H1 (cell line): ENCODE results near the gene ALDH4A1. TPM values are rescaled to one million over a fixed set of nuclear protein-coding genes. Genes with fewer than 3 reads are reported as not detected.

Source experiments
- CTCF ChIA-PET: fragments of 300-600 bp; sonication (Branson Sonifier 250); formaldehyde crosslinking; loops from one replicate; lab custom pipeline; 2021; ENCODE audit not compliant: partially characterized antibody; lab: Charles Lee
- POLR2A ChIA-PET: fragments of 300-600 bp; sonication (Branson Sonifier 250); formaldehyde crosslinking; loops from one replicate; lab custom pipeline; 2021; ENCODE audit warnings: inconsistent platforms; ENCODE audit not compliant: partially characterized antibody; lab: Charles Lee
- DNase-seq, 2 experiments: peaks; one replicate each; pipeline versions ENCODE4 v3.0.0 to v3.0.0-alpha.2; 2010 to 2022; ENCODE audit warnings: low spot score in 2 of 2, low read depth in 1 of 2, mixed read lengths in 1 of 2
- FAIRE-seq: peaks from 2 replicates; lab custom pipeline; 2011; peaks lifted over from hg19 to GRCh38; lab: Jason Lieb, UNC
- H2AFZ ChIP-seq: 2 replicates; pipeline ENCODE4 v1.8.1; 2012; ENCODE audit warnings: low read length, inconsistent platforms
- H2AK5ac ChIP-seq: 2 replicates; pipeline ENCODE4 v1.6.1; 2013; ENCODE audit warnings: low read depth, low read length
- H2BK120ac ChIP-seq: replicated peaks from 2 replicates; pipeline ENCODE3; 2013; ENCODE audit warnings: low read depth, low read length, inconsistent platforms
- H2BK12ac ChIP-seq: 2 replicates; pipeline ENCODE4 v1.6.1; 2013; ENCODE audit warnings: low read depth, low read length
- H2BK15ac ChIP-seq: 2 replicates; pipeline ENCODE4 v1.6.1; 2013; ENCODE audit warnings: low read length
- H2BK20ac ChIP-seq: 2 replicates; pipeline ENCODE4 v1.6.1; 2013; ENCODE audit warnings: low read length
- H2BK5ac ChIP-seq: 2 replicates; pipeline ENCODE4 v1.6.1; 2013; ENCODE audit warnings: low read depth, low read length
- H3K14ac ChIP-seq: 2 replicates; pipeline ENCODE4 v1.6.1; 2013; ENCODE audit warnings: inconsistent platforms; ENCODE audit not compliant: insufficient read length
- H3K18ac ChIP-seq: 2 replicates; pipeline ENCODE4 v1.6.1; 2013; ENCODE audit warnings: low read length; ENCODE audit errors: extremely low read depth
- H3K23ac ChIP-seq: 2 replicates; pipeline ENCODE4 v1.6.1; 2013; ENCODE audit warnings: inconsistent platforms; ENCODE audit not compliant: insufficient read length
- H3K23me2 ChIP-seq: 2 replicates; pipeline ENCODE4 v1.6.1; 2013; ENCODE audit warnings: low read depth, low read length
- H3K27ac ChIP-seq: 2 replicates; pipeline ENCODE4 v1.6.1; 2011; ENCODE audit warnings: low read depth, low read length, inconsistent platforms
- H3K27me3 ChIP-seq, 4 experiments: replicated peaks in 1 of 4; 1 replicate in 1 of 4; 2 replicates in 3 of 4; pipeline versions ENCODE4 v1.6.1 to v1.8.1; 2011 to 2013; ENCODE audit warnings: low read length in 3 of 4, mild to moderate bottlenecking in 3 of 4, inconsistent platforms in 2 of 4, mixed read lengths in 2 of 4, moderate library complexity in 1 of 4; ENCODE audit not compliant: control insufficient read depth in 3 of 4, insufficient read depth in 3 of 4; ENCODE audit errors: extremely low read depth in 1 of 4
- H3K36me3 ChIP-seq, 4 experiments: 2 replicates each; pipeline versions ENCODE4 v1.6.1 to v1.8.1; 2011 to 2013; ENCODE audit warnings: mild to moderate bottlenecking in 4 of 4, low read length in 3 of 4, moderate library complexity in 2 of 4, control low read depth in 1 of 4, inconsistent platforms in 1 of 4; ENCODE audit not compliant: insufficient read depth in 4 of 4, control insufficient read depth in 2 of 4
- H3K4ac ChIP-seq: replicated peaks from 2 replicates; pipeline ENCODE3; 2013; ENCODE audit warnings: low read length, low read depth, mixed read lengths, inconsistent platforms; ENCODE audit not compliant: insufficient read length
- H3K4me1 ChIP-seq, 4 experiments: replicated peaks in 1 of 4; 1 replicate in 1 of 4; 2 replicates in 3 of 4; pipeline versions ENCODE4 v1.6.1 to v1.8.1; 2011 to 2013; ENCODE audit warnings: low read length in 3 of 4, inconsistent platforms in 2 of 4, mixed read lengths in 1 of 4; ENCODE audit not compliant: insufficient read depth in 4 of 4, control insufficient read depth in 3 of 4
- H3K4me2 ChIP-seq, 2 experiments: 2 replicates each; pipeline versions ENCODE4 v1.6.1 to v1.8.1; 2011 to 2013; ENCODE audit warnings: low read depth in 2 of 2, low read length in 2 of 2, control low read depth in 1 of 2, inconsistent platforms in 1 of 2, mild to moderate bottlenecking in 1 of 2; ENCODE audit not compliant: insufficient read depth in 1 of 2
- H3K4me3 ChIP-seq, 4 experiments: fragments of 200-600, 300-600 bp in 1 of 4; sonication (generic), shearing (Covaris generic), sonication (Bioruptor Twin) in 1 of 4; 2 replicates each; pipeline versions ENCODE4 v1.5.1 to v1.8.1; 2011 to 2016; ENCODE audit warnings: low read length in 4 of 4, low read depth in 3 of 4, control low read depth in 2 of 4, inconsistent platforms in 2 of 4, mild to moderate bottlenecking in 2 of 4, mixed read lengths in 1 of 4, moderate library complexity in 1 of 4; ENCODE audit not compliant: insufficient read depth in 2 of 4; ENCODE audit errors: extremely low read depth in 1 of 4
- H3K56ac ChIP-seq: replicated peaks from 2 replicates; pipeline ENCODE3; 2013; ENCODE audit warnings: low read depth, mild to moderate bottlenecking, mixed read lengths, low read length, inconsistent platforms; ENCODE audit not compliant: insufficient read length
- H3K79me1 ChIP-seq: 2 replicates; pipeline ENCODE4 v1.6.1; 2013; ENCODE audit warnings: low read depth, low read length, control low read depth
- H3K79me2 ChIP-seq, 2 experiments: 2 replicates each; pipeline versions ENCODE4 v1.6.1 to v1.8.1; 2012 to 2013; ENCODE audit warnings: low read length in 2 of 2, mild to moderate bottlenecking in 2 of 2, inconsistent platforms in 1 of 2; ENCODE audit not compliant: insufficient read depth in 2 of 2, control insufficient read depth in 1 of 2
- H3K9ac ChIP-seq, 4 experiments: replicated peaks in 1 of 4; 1 replicate in 1 of 4; 2 replicates in 3 of 4; pipeline versions ENCODE4 v1.6.1 to v1.8.1; 2011 to 2013; ENCODE audit warnings: low read depth in 3 of 4, low read length in 3 of 4, control low read depth in 2 of 4, mild to moderate bottlenecking in 2 of 4, moderate library complexity in 2 of 4, inconsistent platforms in 1 of 4; ENCODE audit errors: extremely low read depth in 1 of 4
- H3K9me3 ChIP-seq, 2 experiments: 2 replicates each; pipeline versions ENCODE4 v1.6.1 to v1.8.1; 2012 to 2013; ENCODE audit warnings: mild to moderate bottlenecking in 2 of 2, moderate library complexity in 2 of 2, control low read depth in 1 of 2, inconsistent platforms in 1 of 2, low read depth in 1 of 2, low read length in 1 of 2, mixed read lengths in 1 of 2; ENCODE audit not compliant: insufficient read depth in 2 of 2
- H4K20me1 ChIP-seq, 2 experiments: replicated peaks in 1 of 2; 2 replicates each; pipeline versions ENCODE3 to v1.8.1; 2011 to 2013; ENCODE audit warnings: inconsistent platforms in 2 of 2, low read length in 2 of 2, mild to moderate bottlenecking in 1 of 2; ENCODE audit not compliant: insufficient read depth in 2 of 2, control insufficient read depth in 1 of 2
- H4K5ac ChIP-seq: 2 replicates; pipeline ENCODE4 v1.6.1; 2013; ENCODE audit warnings: low read length, low read depth, mixed read lengths, inconsistent platforms; ENCODE audit not compliant: insufficient read length
- H4K8ac ChIP-seq: 2 replicates; pipeline ENCODE4 v1.8.0; 2013; ENCODE audit warnings: mild to moderate bottlenecking, moderate library complexity, low read length, inconsistent platforms; ENCODE audit not compliant: insufficient read depth; ENCODE audit errors: extremely low read depth
- H4K91ac ChIP-seq: replicated peaks from 2 replicates; pipeline ENCODE3; 2013; ENCODE audit warnings: low read length, mixed read lengths, inconsistent platforms; ENCODE audit not compliant: insufficient read length
- ASH2L ChIP-seq: fragments of 200-600, 300-600 bp; sonication (generic); IDR thresholded peaks from one replicate; pipeline ENCODE4 v1.7.1; 2017; ENCODE audit warnings: low read length
- BACH1 ChIP-seq: IDR thresholded peaks from 2 replicates; pipeline ENCODE4 v1.6.1; 2012; ENCODE audit warnings: low read length, improper control_type of control experiment
- BRCA1 ChIP-seq: IDR thresholded peaks from 2 replicates; pipeline ENCODE4 v1.6.1; 2012; ENCODE audit warnings: low read depth, low read length, improper control_type of control experiment
- CBX8 ChIP-seq: fragments of 300-800, 300-1000 bp; sonication (generic); IDR thresholded peaks from 2 replicates; pipeline ENCODE4 v1.7.1; 2016; ENCODE audit warnings: low read depth, low read length, borderline replicate concordance
- CHD2 ChIP-seq: IDR thresholded peaks from 2 replicates; pipeline ENCODE4 v1.6.1; 2012; ENCODE audit warnings: low read length, improper control_type of control experiment
- EP300 ChIP-seq, 2 experiments: IDR thresholded peaks; 1 replicate in 1 of 2; 2 replicates in 1 of 2; pipeline ENCODE4 v1.6.1; 2011 to 2012; ENCODE audit warnings: low read depth in 2 of 2, low read length in 2 of 2, mild to moderate bottlenecking in 2 of 2, borderline replicate concordance in 1 of 2, inconsistent platforms in 1 of 2, moderate library complexity in 1 of 2
- HDAC6 ChIP-seq: IDR thresholded peaks from one replicate; pipeline ENCODE4 v1.7.1; 2012; ENCODE audit warnings: low read depth, mild to moderate bottlenecking, inconsistent platforms, low read length, moderate library complexity
- NRF1 ChIP-seq: IDR thresholded peaks from 2 replicates; pipeline ENCODE4 v1.6.1; 2011; ENCODE audit warnings: mild to moderate bottlenecking, low read depth, low read length, improper control_type of control experiment
- POLR2AphosphoS5 ChIP-seq: IDR thresholded peaks from 2 replicates; pipeline ENCODE4 v1.6.1; 2011; ENCODE audit warnings: low read depth, low read length
- RAD21 ChIP-seq, 2 experiments: IDR thresholded peaks in 1 of 2; conservative IDR thresholded peaks in 1 of 2; 2 replicates each; pipeline ENCODE4 v1.6.1; 2011; ENCODE audit warnings: low read depth in 2 of 2, low read length in 2 of 2, improper control_type of control experiment in 1 of 2, inconsistent platforms in 1 of 2, mild to moderate bottlenecking in 1 of 2, moderate library complexity in 1 of 2
- SP4 ChIP-seq: IDR thresholded peaks from 2 replicates; pipeline ENCODE4 v1.6.1; 2012; ENCODE audit warnings: low read length, inconsistent platforms
- SRF ChIP-seq: IDR thresholded peaks from 2 replicates; pipeline ENCODE4 v1.6.1; 2011; ENCODE audit warnings: mild to moderate bottlenecking, low read depth, low read length, moderate library complexity
- TAF1 ChIP-seq: IDR thresholded peaks from 2 replicates; pipeline ENCODE4 v1.6.1; 2011; ENCODE audit warnings: mild to moderate bottlenecking, low read depth, low read length
- TCF12 ChIP-seq: IDR thresholded peaks from 2 replicates; pipeline ENCODE4 v1.6.1; 2011; ENCODE audit warnings: low read depth, mild to moderate bottlenecking, low read length
- WGBS, 2 experiments: shearing (Covaris generic) in 1 of 2; methylation state at CpG; one replicate each; pipeline versions ENCODE4 v1.1.6 to v1.1.7; 2013 to 2015; ENCODE audit warnings: low lambda C conversion rate in 2 of 2, mixed read lengths in 2 of 2, inconsistent platforms in 1 of 2, low coverage in 1 of 2, missing lambda C conversion rate in 1 of 2; ENCODE audit not compliant: insufficient replicate concordance in 2 of 2, insufficient coverage in 1 of 2, insufficient read length in 1 of 2; ENCODE audit errors: extremely low coverage in 1 of 2, missing lambda C conversion rate in 1 of 2; 5-methylcytosine and 5-hydroxymethylcytosine counted together
- polyA plus RNA-seq, 7 experiments: library from polyadenylated mRNA; depleted of rRNA in 3 of 7; stranded (reverse) in 5 of 7; unstranded in 2 of 7; fragments of >200 nt in 5 of 7; fragments of 200-250 nt in 2 of 7; gene quantifications; 1 replicate in 5 of 7; 2 replicates in 1 of 7; 4 replicates in 1 of 7; pipeline versions ENCODE4 v1.2.1 to v1.2.3, GENCODE V29; 2011 to 2013; ENCODE audit warnings: missing spikeins in 2 of 7, mixed read lengths in 2 of 7
- total RNA-seq: library from RNA; stranded (reverse); fragmentation: NEBNext Ultra II Directional; extraction: Animal tissue kit (Norgen Biotek cat#: 25700); gene quantifications from 2 replicates; pipeline ENCODE4 v1.2.1, GENCODE V29; 2021

Gene ALDH4A1
- total and polyA plus RNA-seq, 2 of the 8 experiments (the other 6 are each of a cell fraction or from before 2014, with no cell fraction given) = 30.3 to 35.9 TPM

- H3K9ac ChIP-seq = no peak overlapping the region
- H3K4me2 ChIP-seq = no peak overlapping the region
- POLR2A ChIA-PET = interaction anchor here (0.5 to 3.5 kb wide), 3 partner anchors 10 to 941 kb away, joined by 4 to 20 read pairs (median 4); no protein-coding TSS in a partner anchor
Observed at GRCh38 chr1:18951416-18951815, 49.1 kb upstream of the ALDH4A1 start.

More at GRCh38 chr1:18951416-18951815, 49.1 kb upstream of the ALDH4A1 start:
- Histone ChIP-seq H2BK12ac (peak overlapping the region; percentile 2; the same call in 1 of the 2 replicates), H3K4me3 (no peak overlapping the region), H4K5ac (no peak overlapping the region), H2BK20ac (no peak overlapping the region), H3K36me3 (no peaks in the 10 kb centered on the region), H3K23me2 (peaks cover 9% of the 10 kb centered on the region; the same call in 1 of the 2 replicates), H3K4ac (no peak overlapping the region), H3K14ac (no peak overlapping the region), H3K27me3 (peaks cover 0 to 22% (median 15%) of the 10 kb centered on the region in 4 experiments; a peak in 5 of 7 replicates), H3K9me3 (no peaks in the 10 kb centered on the region), H3K27ac (0 out of 2 replicates have a peak overlapping the region, but pooled peaks have one; percentile 15), H2AK5ac (no peak overlapping the region), H3K56ac (no peak overlapping the region), H3K18ac (0 out of 2 replicates have a peak overlapping the region, but pooled peaks have one; percentile 43), H3K79me2 (no peaks in the 10 kb centered on the region), H2BK120ac (no peak overlapping the region), H3K79me1 (0 out of 2 replicates have a peak, but pooled peaks cover 3% of the 10 kb centered on the region), H2AFZ (no peak overlapping the region), H3K23ac (no peak overlapping the region), H4K91ac (no peak overlapping the region), H3K4me1 (peaks cover 14 to 18% (median 15%) of the 10 kb centered on the region in 4 experiments), H2BK5ac (no peak overlapping the region), H2BK15ac (no peak overlapping the region), H4K8ac (0 out of 2 replicates have a peak overlapping the region, but pooled peaks have one; percentile 38), H4K20me1 (peaks cover 2 to 3% of the 10 kb centered on the region in 2 experiments)
- WGBS, 2 experiments = 94% methylated on average over 9 of the region's 9 CpGs; no CpG with 5 or more reads in 1 of the 2 experiments
- TF ChIP-seq CBX8 (no peak), SP4 (no peak), TAF1 (no peak), EP300 (IDR thresholded peaks at IDR 0.05; ENCODE audit: borderline replicate concordance in 1 of 2, low read depth in 2 of 2, low read length in 2 of 2) (no peak), RAD21 (IDR thresholded peaks at IDR 0.05 in 1 of 2, conservative IDR thresholded peaks at IDR 0.05 in 1 of 2; ENCODE audit: low read depth in 2 of 2, low read length in 2 of 2) (no peak), CHD2 (no peak), BACH1 (no peak), ASH2L (no peak), POLR2AphosphoS5 (no peak), HDAC6 (no peak), BRCA1 (no peak), TCF12 (no peak), NRF1 (no peak), SRF (no peak)
- CTCF ChIA-PET = interaction anchor here (0.8 to 5.6 kb wide), 8 partner anchors 10 to 58 kb away, joined by 3 to 60 read pairs (median 6); no protein-coding TSS in a partner anchor
- DNase-seq (no peak), FAIRE-seq (no peak)
